GM12878 (cell line): ENCODE data around the gene ALG3. TPM values are rescaled to one million over a fixed set of nuclear protein-coding genes. Genes with fewer than 3 reads are reported as not detected.

Experiments used
- ATAC-seq: fragments of 200-7000 bp; cut with Tn5 transposase; 3 replicates; pipeline ENCODE4 v1.9.1; 2020; ENCODE audit warnings: mild to moderate bottlenecking, moderate library complexity
- BruUV-seq: library from RNA; stranded (reverse); fragments of 400-500 nt; replicated peaks from 2 replicates; lab custom pipeline; 2021; lab: Mats Ljungman, UMichigan
- CTCF ChIA-PET: fragments of 300-600 bp; sonication (Branson Sonifier 250); formaldehyde crosslinking; extraction: SDS; loops from one replicate; lab custom pipeline; 2021; ENCODE audit warnings: inconsistent platforms; lab: Yijun Ruan, JAX
- POLR2A ChIA-PET: fragments of 350-600 bp; formaldehyde crosslinking; extraction: SDS; loops from one replicate; lab custom pipeline; 2021; ENCODE audit warnings: inconsistent platforms; lab: Charles Lee
- RAD21 ChIA-PET: fragments of 300-600 bp; sonication (Branson Sonifier 250); formaldehyde crosslinking; loops from one replicate; lab custom pipeline; 2023; ENCODE audit warnings: antibody characterized with exemption; ENCODE audit not compliant: unreplicated experiment; lab: Charles Lee
- SMC1A ChIA-PET: fragments of 300-600 bp; sonication (Branson Sonifier 250); formaldehyde crosslinking; loops from one replicate; lab custom pipeline; 2023; ENCODE audit not compliant: unreplicated experiment, uncharacterized antibody; lab: Charles Lee
- DNase-seq: peaks from one replicate; pipeline ENCODE4 v3.0.0-alpha.2; 2011; ENCODE audit warnings: low read depth, low spot score
- FAIRE-seq: peaks from 3 replicates; lab custom pipeline; 2011; peaks lifted over from hg19 to GRCh38; lab: Jason Lieb, UNC
- H2AFZ ChIP-seq: 2 replicates; pipeline ENCODE4 v1.6.0; 2011; ENCODE audit warnings: low read depth, low read length, control low read depth; ENCODE audit not compliant: control insufficient read depth
- H3K27ac ChIP-seq: 2 replicates; pipeline ENCODE4 v1.5.1; 2011; ENCODE audit warnings: control low read depth; ENCODE audit not compliant: control insufficient read depth, insufficient read depth
- H3K27me3 ChIP-seq, 2 experiments: replicated peaks in 1 of 2; 2 replicates each; pipeline versions ENCODE4 v1.6.0 to v1.6.1; 2011; ENCODE audit warnings: low read length in 1 of 2; ENCODE audit not compliant: control insufficient read depth in 2 of 2, insufficient read depth in 2 of 2
- H3K36me3 ChIP-seq, 2 experiments: 2 replicates each; pipeline ENCODE4 v1.5.1; 2011; ENCODE audit warnings: low read length in 1 of 2; ENCODE audit not compliant: control insufficient read depth in 2 of 2, insufficient read depth in 2 of 2
- H3K4me1 ChIP-seq: 2 replicates; pipeline ENCODE4 v1.6.1; 2011; ENCODE audit warnings: mild to moderate bottlenecking, low read length, moderate library complexity, mixed read lengths; ENCODE audit not compliant: control insufficient read depth, insufficient read depth
- H3K4me2 ChIP-seq: 2 replicates; pipeline ENCODE4 v1.6.0; 2011; ENCODE audit warnings: control low read depth; ENCODE audit not compliant: control insufficient read depth, insufficient read depth
- H3K4me3 ChIP-seq: fragments of 200-600 bp; sonication (generic); 2 replicates; pipeline ENCODE4 v1.5.1; 2016
- H3K79me2 ChIP-seq: 2 replicates; pipeline ENCODE4 v1.6.0; 2011; ENCODE audit warnings: low read length; ENCODE audit not compliant: control insufficient read depth, insufficient read depth
- H3K9ac ChIP-seq: 2 replicates; pipeline ENCODE4 v1.8.0; 2011; ENCODE audit warnings: low read length, control low read depth, mixed read lengths; ENCODE audit not compliant: control insufficient read depth, insufficient read depth
- H3K9me3 ChIP-seq: replicated peaks from 3 replicates; pipeline ENCODE4 v1.5.1; 2011; ENCODE audit warnings: mild to moderate bottlenecking, low read length; ENCODE audit not compliant: control insufficient read depth, insufficient read depth
- H4K20me1 ChIP-seq: 2 replicates; pipeline ENCODE4 v1.6.0; 2011; ENCODE audit not compliant: control insufficient read depth, insufficient read depth
- CHD4 ChIP-seq: fragments of 200-600 bp; sonication (generic); IDR thresholded peaks from 2 replicates; pipeline ENCODE4 v1.6.1; 2016; ENCODE audit warnings: mild to moderate bottlenecking
- EP300 ChIP-seq, 2 experiments: fragments of 150-350 bp in 1 of 2; IDR thresholded peaks; 2 replicates each; pipeline ENCODE4 v1.6.1; 2011 to 2012; ENCODE audit warnings: low read depth in 2 of 2, low read length in 2 of 2, borderline replicate concordance in 1 of 2, improper control_type of control experiment in 1 of 2, inconsistent platforms in 1 of 2; ENCODE audit not compliant: control insufficient read depth in 1 of 2
- IKZF1 ChIP-seq: fragments of 450-650 bp; conservative IDR thresholded peaks from 2 replicates; pipeline ENCODE4 v1.6.1; 2017; ENCODE audit warnings: antibody characterized with exemption, mild to moderate bottlenecking
- POLR2AphosphoS2 ChIP-seq: IDR thresholded peaks from 2 replicates; pipeline ENCODE4 v1.6.1; 2011; ENCODE audit warnings: low read depth, mild to moderate bottlenecking, low read length, improper control_type of control experiment, moderate library complexity
- SUZ12 ChIP-seq: fragments of 200-600 bp; sonication (generic); IDR thresholded peaks from one replicate; pipeline ENCODE4 v1.6.1; 2018; ENCODE audit warnings: antibody characterized with exemption, mild to moderate bottlenecking; ENCODE audit not compliant: unreplicated experiment
- ZNF622 ChIP-seq: fragments of 450-650 bp; IDR thresholded peaks from 2 replicates; pipeline ENCODE4 v1.6.1; 2017; ENCODE audit warnings: mild to moderate bottlenecking, inconsistent platforms
- WGBS: methylation state at CpG from one replicate; pipeline ENCODE4 v1.1.6; 2016; ENCODE audit warnings: low lambda C conversion rate; ENCODE audit not compliant: insufficient replicate concordance, insufficient coverage; ENCODE audit errors: missing lambda C conversion rate; 5-methylcytosine and 5-hydroxymethylcytosine counted together
- in situ Hi-C: fragments of 300-500 bp; cut with MboI; formaldehyde crosslinking; loops from 9 replicates; pipeline ENCODE4 v1.14.3; 2018; ENCODE audit warnings: mixed read lengths
- intact Hi-C: fragments of 100-400 bp; cut with micrococcal nuclease; formaldehyde crosslinking; loops from one replicate; pipeline ENCODE4 v1.14.2; 2022; ENCODE audit not compliant: unreplicated experiment
- polyA plus RNA-seq, 11 experiments: library from polyadenylated mRNA; depleted of rRNA in 4 of 11; unstranded in 6 of 11; stranded (reverse) in 5 of 11; fragments of >200 nt; fragmentation: Nextera tagmentation in 4 of 11; fragmentation: Illumina TruSeq in 1 of 11; extraction: Ambion mirVana in 4 of 11; extraction: Trizol in 1 of 11; gene quantifications; 1 replicate in 1 of 11; 2 replicates in 10 of 11; pipeline versions ENCODE4 v1.2.1 to v1.2.3, GENCODE V29; 2011 to 2016; ENCODE audit warnings: inconsistent platforms in 2 of 11, missing spikeins in 2 of 11, low read depth in 1 of 11
- total RNA-seq, 4 experiments: library from RNA; depleted of rRNA in 3 of 4; stranded (reverse); fragments of >200 nt in 3 of 4; fragmentation: Illumina TruSeq in 1 of 4; extraction: Trizol in 1 of 4; gene quantifications; 2 replicates each; pipeline versions ENCODE4 v1.2.1 to v1.2.3, GENCODE V29; 2013 to 2021
- TF ChIP-seq, protein P1 (sequence below): fragments of 450-650 bp; IDR thresholded peaks from 2 replicates; pipeline ENCODE4 v1.6.1; 2016; ENCODE audit warnings: mild to moderate bottlenecking
- TF ChIP-seq, protein P2 (sequence below): IDR thresholded peaks from 2 replicates; pipeline ENCODE4 v1.6.1; 2012; ENCODE audit warnings: low read depth, low read length, improper control_type of control experiment
- TF ChIP-seq, protein P3 (sequence below): IDR thresholded peaks from 2 replicates; pipeline ENCODE4 v1.6.1; 2012; ENCODE audit warnings: low read length, inconsistent platforms
- TF ChIP-seq, protein P4 (sequence below): fragments of 450-650 bp; IDR thresholded peaks from 2 replicates; pipeline ENCODE4 v1.6.1; 2017; ENCODE audit warnings: mild to moderate bottlenecking, moderate library complexity
- TF ChIP-seq, protein P5 (sequence below): fragments of 450-650 bp; IDR thresholded peaks from 2 replicates; pipeline ENCODE4 v1.6.1; 2017; ENCODE audit warnings: antibody characterized with exemption, mild to moderate bottlenecking, moderate library complexity

Gene ALG3
- total and polyA plus RNA-seq, 10 of the 15 experiments (the other 5 are each of a cell fraction or from before 2014, with no cell fraction given), result 13.6 to 84.7 (median 39.4) TPM

DNA sequence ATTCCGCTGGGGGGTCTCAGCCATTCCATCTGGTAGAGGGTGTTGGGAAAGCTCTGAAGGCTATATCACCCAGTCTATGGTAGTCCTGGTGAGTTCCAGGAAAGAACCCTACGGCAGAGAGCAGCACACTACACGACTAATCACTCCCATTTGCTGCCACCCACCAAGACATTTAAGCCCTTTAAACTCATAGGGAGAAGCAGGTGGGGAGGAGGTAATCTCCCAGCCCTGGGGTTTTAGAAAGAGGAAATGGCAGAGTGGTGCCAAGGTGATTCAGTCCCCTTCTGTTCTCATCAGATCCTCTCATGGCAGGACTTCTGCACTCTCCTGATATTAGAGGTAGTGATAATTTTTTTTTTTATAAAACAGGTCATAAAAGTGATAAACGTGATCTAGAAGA, 29.9 kb downstream of the ALG3 start:
- ChIA-PET POLR2A (no interaction called here), SMC1A (interaction anchor here (0.9 kb wide), 1 partner anchor 326 kb away, joined by 3 read pairs; no protein-coding TSS in a partner anchor), RAD21 (no interaction called here), CTCF (interaction anchor here (0.5 to 3.6 kb wide), 2 partner anchors 9 to 203 kb away, joined by 4 to 19 read pairs; no protein-coding TSS in a partner anchor)
- Histone ChIP-seq H3K4me1 (no peaks in the 10 kb centered on the region), H3K36me3 (no peaks in the 10 kb centered on the region), H3K9me3 (no peaks in the 10 kb centered on the region), H3K27me3 (no peaks in the 10 kb centered on the region; a peak in 1 of 4 replicates), H3K4me2 (no peak overlapping the region), H3K27ac (no peak overlapping the region), H4K20me1 (no peaks in the 10 kb centered on the region), H3K79me2 (no peaks in the 10 kb centered on the region), H3K9ac (no peak overlapping the region), H2AFZ (no peak overlapping the region), H3K4me3 (no peak overlapping the region)
- WGBS, result 41% methylated on average over 4 of the region's 4 CpGs
- ATAC-seq (no peak), FAIRE-seq (no peak), DNase-seq (no peak)
- TF ChIP-seq, protein P1, sequence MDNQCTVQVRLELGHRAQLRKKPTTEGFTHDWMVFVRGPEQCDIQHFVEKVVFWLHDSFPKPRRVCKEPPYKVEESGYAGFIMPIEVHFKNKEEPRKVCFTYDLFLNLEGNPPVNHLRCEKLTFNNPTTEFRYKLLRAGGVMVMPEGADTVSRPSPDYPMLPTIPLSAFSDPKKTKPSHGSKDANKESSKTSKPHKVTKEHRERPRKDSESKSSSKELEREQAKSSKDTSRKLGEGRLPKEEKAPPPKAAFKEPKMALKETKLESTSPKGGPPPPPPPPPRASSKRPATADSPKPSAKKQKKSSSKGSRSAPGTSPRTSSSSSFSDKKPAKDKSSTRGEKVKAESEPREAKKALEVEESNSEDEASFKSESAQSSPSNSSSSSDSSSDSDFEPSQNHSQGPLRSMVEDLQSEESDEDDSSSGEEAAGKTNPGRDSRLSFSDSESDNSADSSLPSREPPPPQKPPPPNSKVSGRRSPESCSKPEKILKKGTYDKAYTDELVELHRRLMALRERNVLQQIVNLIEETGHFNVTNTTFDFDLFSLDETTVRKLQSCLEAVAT, result no peak
- TF ChIP-seq SUZ12, result no peak
- TF ChIP-seq, protein P2, sequence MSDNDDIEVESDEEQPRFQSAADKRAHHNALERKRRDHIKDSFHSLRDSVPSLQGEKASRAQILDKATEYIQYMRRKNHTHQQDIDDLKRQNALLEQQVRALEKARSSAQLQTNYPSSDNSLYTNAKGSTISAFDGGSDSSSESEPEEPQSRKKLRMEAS, result no peak
- TF ChIP-seq, protein P3, sequence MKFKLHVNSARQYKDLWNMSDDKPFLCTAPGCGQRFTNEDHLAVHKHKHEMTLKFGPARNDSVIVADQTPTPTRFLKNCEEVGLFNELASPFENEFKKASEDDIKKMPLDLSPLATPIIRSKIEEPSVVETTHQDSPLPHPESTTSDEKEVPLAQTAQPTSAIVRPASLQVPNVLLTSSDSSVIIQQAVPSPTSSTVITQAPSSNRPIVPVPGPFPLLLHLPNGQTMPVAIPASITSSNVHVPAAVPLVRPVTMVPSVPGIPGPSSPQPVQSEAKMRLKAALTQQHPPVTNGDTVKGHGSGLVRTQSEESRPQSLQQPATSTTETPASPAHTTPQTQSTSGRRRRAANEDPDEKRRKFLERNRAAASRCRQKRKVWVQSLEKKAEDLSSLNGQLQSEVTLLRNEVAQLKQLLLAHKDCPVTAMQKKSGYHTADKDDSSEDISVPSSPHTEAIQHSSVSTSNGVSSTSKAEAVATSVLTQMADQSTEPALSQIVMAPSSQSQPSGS, result no peak
- TF ChIP-seq, protein P4, sequence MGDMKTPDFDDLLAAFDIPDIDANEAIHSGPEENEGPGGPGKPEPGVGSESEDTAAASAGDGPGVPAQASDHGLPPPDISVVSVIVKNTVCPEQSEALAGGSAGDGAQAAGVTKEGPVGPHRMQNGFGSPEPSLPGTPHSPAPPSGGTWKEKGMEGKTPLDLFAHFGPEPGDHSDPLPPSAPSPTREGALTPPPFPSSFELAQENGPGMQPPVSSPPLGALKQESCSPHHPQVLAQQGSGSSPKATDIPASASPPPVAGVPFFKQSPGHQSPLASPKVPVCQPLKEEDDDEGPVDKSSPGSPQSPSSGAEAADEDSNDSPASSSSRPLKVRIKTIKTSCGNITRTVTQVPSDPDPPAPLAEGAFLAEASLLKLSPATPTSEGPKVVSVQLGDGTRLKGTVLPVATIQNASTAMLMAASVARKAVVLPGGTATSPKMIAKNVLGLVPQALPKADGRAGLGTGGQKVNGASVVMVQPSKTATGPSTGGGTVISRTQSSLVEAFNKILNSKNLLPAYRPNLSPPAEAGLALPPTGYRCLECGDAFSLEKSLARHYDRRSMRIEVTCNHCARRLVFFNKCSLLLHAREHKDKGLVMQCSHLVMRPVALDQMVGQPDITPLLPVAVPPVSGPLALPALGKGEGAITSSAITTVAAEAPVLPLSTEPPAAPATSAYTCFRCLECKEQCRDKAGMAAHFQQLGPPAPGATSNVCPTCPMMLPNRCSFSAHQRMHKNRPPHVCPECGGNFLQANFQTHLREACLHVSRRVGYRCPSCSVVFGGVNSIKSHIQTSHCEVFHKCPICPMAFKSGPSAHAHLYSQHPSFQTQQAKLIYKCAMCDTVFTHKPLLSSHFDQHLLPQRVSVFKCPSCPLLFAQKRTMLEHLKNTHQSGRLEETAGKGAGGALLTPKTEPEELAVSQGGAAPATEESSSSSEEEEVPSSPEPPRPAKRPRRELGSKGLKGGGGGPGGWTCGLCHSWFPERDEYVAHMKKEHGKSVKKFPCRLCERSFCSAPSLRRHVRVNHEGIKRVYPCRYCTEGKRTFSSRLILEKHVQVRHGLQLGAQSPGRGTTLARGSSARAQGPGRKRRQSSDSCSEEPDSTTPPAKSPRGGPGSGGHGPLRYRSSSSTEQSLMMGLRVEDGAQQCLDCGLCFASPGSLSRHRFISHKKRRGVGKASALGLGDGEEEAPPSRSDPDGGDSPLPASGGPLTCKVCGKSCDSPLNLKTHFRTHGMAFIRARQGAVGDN, result no peak
- TF ChIP-seq POLR2AphosphoS2, result no peak
- TF ChIP-seq ZNF622, result no peak
- TF ChIP-seq CHD4, result no peak
- no peak for TF ChIP-seq IKZF1
- TF ChIP-seq, protein P5, sequence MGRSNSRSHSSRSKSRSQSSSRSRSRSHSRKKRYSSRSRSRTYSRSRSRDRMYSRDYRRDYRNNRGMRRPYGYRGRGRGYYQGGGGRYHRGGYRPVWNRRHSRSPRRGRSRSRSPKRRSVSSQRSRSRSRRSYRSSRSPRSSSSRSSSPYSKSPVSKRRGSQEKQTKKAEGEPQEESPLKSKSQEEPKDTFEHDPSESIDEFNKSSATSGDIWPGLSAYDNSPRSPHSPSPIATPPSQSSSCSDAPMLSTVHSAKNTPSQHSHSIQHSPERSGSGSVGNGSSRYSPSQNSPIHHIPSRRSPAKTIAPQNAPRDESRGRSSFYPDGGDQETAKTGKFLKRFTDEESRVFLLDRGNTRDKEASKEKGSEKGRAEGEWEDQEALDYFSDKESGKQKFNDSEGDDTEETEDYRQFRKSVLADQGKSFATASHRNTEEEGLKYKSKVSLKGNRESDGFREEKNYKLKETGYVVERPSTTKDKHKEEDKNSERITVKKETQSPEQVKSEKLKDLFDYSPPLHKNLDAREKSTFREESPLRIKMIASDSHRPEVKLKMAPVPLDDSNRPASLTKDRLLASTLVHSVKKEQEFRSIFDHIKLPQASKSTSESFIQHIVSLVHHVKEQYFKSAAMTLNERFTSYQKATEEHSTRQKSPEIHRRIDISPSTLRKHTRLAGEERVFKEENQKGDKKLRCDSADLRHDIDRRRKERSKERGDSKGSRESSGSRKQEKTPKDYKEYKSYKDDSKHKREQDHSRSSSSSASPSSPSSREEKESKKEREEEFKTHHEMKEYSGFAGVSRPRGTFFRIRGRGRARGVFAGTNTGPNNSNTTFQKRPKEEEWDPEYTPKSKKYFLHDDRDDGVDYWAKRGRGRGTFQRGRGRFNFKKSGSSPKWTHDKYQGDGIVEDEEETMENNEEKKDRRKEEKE, result no peak
- TF ChIP-seq EP300 (IDR thresholded peaks at IDR 0.05; ENCODE audit: borderline replicate concordance in 1 of 2, control insufficient read depth in 1 of 2, low read depth in 2 of 2, low read length in 2 of 2), result no peak
- in situ Hi-C loops (no loop called here), intact Hi-C loops (no loop called here)
- BruUV-seq, result no TSS peak
